ENCODE data around the gene GALP.
"Not testable (repeated sequence)": the region's sequence is repeated elsewhere in the genome, so short reads cannot be mapped to it uniquely, and the experiment has no call there.

Gene GALP

GRCh38 chr19:56147307-56147706 lies 28.5 kb upstream of the GALP start:
- DNase-seq (ENCODE audit: low read depth in 2 of 3, low spot score in 2 of 3): no peak

GRCh38 chr19:56148096-56148495 lies 27.7 kb upstream of the GALP start:
- no peak for DNase-seq (ENCODE audit: low read depth in 2 of 3, low spot score in 2 of 3)

- DNase-seq (ENCODE audit: low read depth in 2 of 3, low spot score in 2 of 3): not testable (repeated sequence)
These were observed 26.7 kb upstream of the GALP start for GRCh38 chr19:56148955-56149655.

GRCh38 chr19:56149656-56150038 lies 26.2 kb upstream of the GALP start:
- no peak for DNase-seq (ENCODE audit: low read depth in 2 of 3, low spot score in 2 of 3)

GRCh38 chr19:56150358-56150757 lies 25.4 kb upstream of the GALP start:
- DNase-seq (ENCODE audit: low read depth in 2 of 3, low spot score in 2 of 3): no peak

- no peak for DNase-seq (ENCODE audit: low read depth in 2 of 3, low spot score in 2 of 3)
These were observed 23.2 kb upstream of the GALP start for GRCh38 chr19:56152644-56153043.

GRCh38 chr19:56153507-56153906 lies 22.3 kb upstream of the GALP start:
- no peak for DNase-seq (ENCODE audit: low read depth in 2 of 3, low spot score in 2 of 3)

GRCh38 chr19:56155124-56155687 lies 20.6 kb upstream of the GALP start:
- no peak for DNase-seq (ENCODE audit: low read depth in 2 of 3, low spot score in 2 of 3)

- DNase-seq (ENCODE audit: low read depth in 2 of 3, low spot score in 2 of 3): no peak
These were observed 19.0 kb upstream of the GALP start for GRCh38 chr19:56156768-56157167.

- DNase-seq (ENCODE audit: low read depth in 2 of 3, low spot score in 2 of 3): no peak
These were observed 17.5 kb upstream of the GALP start for GRCh38 chr19:56158170-56158757.

- no peak for DNase-seq (ENCODE audit: low read depth in 2 of 3, low spot score in 2 of 3)
These were observed 16.7 kb upstream of the GALP start for GRCh38 chr19:56159009-56159559.

GRCh38 chr19:56159622-56160271 lies 16.1 kb upstream of the GALP start:
- DNase-seq (ENCODE audit: low read depth in 2 of 3, low spot score in 2 of 3): no peak

GRCh38 chr19:56161534-56161933 lies 14.3 kb upstream of the GALP start:
- DNase-seq (ENCODE audit: low read depth in 2 of 3, low spot score in 2 of 3): no peak

- no peak for DNase-seq (ENCODE audit: low read depth in 2 of 3, low spot score in 2 of 3)
These were observed 13.6 kb upstream of the GALP start for GRCh38 chr19:56162258-56162657.

- no peak for DNase-seq (ENCODE audit: low read depth in 2 of 3, low spot score in 2 of 3)
These were observed 12.7 kb upstream of the GALP start for GRCh38 chr19:56163097-56163496.

GRCh38 chr19:56167064-56167578 lies 8.7 kb upstream of the GALP start:
- DNase-seq (ENCODE audit: low read depth in 2 of 3, low spot score in 2 of 3): no peak

GRCh38 chr19:56170261-56170660 lies 5.5 kb upstream of the GALP start:
- no peak for DNase-seq (ENCODE audit: low read depth in 2 of 3, low spot score in 2 of 3)

GRCh38 chr19:56174086-56174485 lies 1.7 kb upstream of the GALP start:
- DNase-seq (ENCODE audit: low read depth in 2 of 3, low spot score in 2 of 3): no peak

- DNase-seq (ENCODE audit: low read depth in 2 of 3, low spot score in 2 of 3): no peak
These were observed 1.3 kb upstream of the GALP start for GRCh38 chr19:56174550-56174949.

- DNase-seq (ENCODE audit: low read depth in 2 of 3, low spot score in 2 of 3): not testable (repeated sequence)
These were observed 502 bp downstream of the GALP start for GRCh38 chr19:56176310-56176709.

GRCh38 chr19:56176881-56177280 lies 1.1 kb downstream of the GALP start:
- no peak for DNase-seq (ENCODE audit: low read depth in 2 of 3, low spot score in 2 of 3)
